Neuron (in vitro differentiated cells): ENCODE data around the gene TNFSF11.

Source experiments
- H2AFZ ChIP-seq: one replicate; pipeline ENCODE4 v1.6.1; 2013; ENCODE audit warnings: low read depth, mild to moderate bottlenecking, inconsistent platforms, low read length, moderate library complexity
- H3K27me3 ChIP-seq: one replicate; pipeline ENCODE4 v1.6.1; 2013; ENCODE audit warnings: low read length; ENCODE audit not compliant: insufficient read depth
- H3K36me3 ChIP-seq: one replicate; pipeline ENCODE4 v1.6.1; 2013; ENCODE audit warnings: low read length; ENCODE audit not compliant: insufficient read depth
- H3K4me1 ChIP-seq: one replicate; pipeline ENCODE4 v1.6.1; 2013; ENCODE audit warnings: low read length; ENCODE audit not compliant: insufficient read depth
- H3K4me3 ChIP-seq: 2 replicates; pipeline ENCODE4 v1.5.1; 2013; ENCODE audit warnings: mild to moderate bottlenecking, low read length, moderate library complexity
- H3K9me3 ChIP-seq: one replicate; pipeline ENCODE4 v1.6.1; 2013; ENCODE audit warnings: low read length

The TNFSF11 gene

DNA sequence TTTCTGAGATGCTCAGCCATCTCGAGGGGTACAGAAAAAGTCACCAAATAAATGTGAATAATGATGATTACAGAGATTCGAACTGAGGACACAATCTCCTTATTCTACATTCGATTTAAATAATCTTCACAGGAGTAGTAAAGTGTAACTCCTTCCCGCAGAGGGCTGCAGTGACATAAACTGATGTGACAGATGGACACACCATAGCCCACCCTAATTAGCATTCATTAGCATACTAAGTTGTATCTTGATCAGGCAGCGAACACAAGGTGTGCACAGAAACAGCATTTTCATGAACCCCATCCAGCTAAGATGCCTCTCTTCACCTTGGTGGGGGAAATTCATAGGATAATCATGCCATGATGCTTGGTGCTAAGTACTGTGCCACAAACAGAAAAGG is 83.0 kb downstream of the TNFSF11 start:
- no peaks in the 10 kb centered on the region for H3K4me1 ChIP-seq
- no peaks in the 10 kb centered on the region for H3K27me3 ChIP-seq
- no peak overlapping the region for H3K4me3 ChIP-seq
- no peak overlapping the region for H2AFZ ChIP-seq
- H3K36me3 ChIP-seq: no peaks in the 10 kb centered on the region
- no peaks in the 10 kb centered on the region for H3K9me3 ChIP-seq
